Measurements from ENCODE around the gene RPN2.

The RPN2 gene

GRCh38 chr20:37234254-37234581 is 55.1 kb downstream of the RPN2 start:
- intact Hi-C loops (cut with DNase I) = no loop called here
- DNase-seq = no peak

DNA sequence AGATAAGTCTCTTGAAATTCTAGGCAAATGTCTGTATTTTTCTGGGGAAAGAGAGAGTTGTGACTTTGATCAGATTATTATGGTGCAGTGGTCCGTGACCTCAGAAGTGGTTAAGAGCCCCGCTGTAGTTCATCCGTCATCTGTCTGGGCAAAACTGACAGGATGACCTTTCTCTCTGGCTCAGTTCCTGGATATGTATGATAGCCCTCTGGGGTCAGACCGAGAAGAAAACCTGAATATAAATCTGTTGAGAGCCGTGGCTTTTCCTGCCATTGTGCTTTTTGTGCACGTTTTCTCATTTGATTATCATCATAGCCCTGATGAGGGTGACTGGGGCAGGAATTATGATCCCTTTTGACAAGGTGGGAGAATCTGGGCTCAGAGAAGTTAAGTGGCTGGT is 55.9 kb downstream of the RPN2 start:
- intact Hi-C loops (cut with DNase I) = no loop called here
- no peak for DNase-seq

DNA sequence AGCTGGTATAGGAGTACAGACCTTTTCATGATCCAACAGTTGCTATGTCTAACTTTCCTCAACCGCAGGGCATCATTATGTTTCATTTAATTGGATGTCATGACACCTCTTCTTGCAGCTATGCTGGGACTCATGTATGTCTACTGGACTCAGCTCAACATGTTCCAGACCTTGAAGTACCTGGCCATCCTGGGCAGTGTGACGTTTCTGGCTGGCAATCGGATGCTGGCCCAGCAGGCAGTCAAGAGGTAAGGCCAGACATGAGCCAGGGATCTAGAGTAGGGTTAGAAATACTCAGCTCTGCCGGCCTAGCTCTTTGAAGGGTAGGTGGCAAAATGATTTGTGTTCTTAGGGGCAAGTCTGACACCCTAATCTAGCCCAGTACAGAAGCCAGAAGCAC is 57.3 kb downstream of the RPN2 start:
- intact Hi-C loops (cut with DNase I) = no loop called here
- DNase-seq = peak in 1 of 42 donors; percentile 5

DNA sequence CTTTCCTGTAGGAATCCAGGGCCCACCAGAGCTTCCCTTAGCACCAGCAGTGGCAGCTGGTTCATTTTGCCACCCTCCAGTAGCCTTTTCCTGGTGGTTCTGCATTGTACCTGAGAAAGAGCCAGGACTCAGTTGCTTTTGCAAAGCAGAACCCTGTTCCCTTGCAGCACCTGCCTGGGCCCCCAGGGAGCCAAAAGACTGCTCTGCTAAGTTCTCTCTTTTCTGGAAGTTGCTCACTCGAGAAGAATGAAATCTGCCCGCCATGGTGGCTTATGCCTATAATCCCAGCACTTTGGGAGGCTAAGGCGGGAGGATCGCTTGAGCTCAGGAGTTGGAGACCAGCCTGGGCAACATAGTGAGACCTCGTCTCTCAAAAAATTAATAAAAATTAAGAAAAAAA is 58.5 kb downstream of the RPN2 start:
- intact Hi-C loops (cut with DNase I) = no loop called here
- peak in 1 of 42 donors; percentile 21 for DNase-seq

DNA sequence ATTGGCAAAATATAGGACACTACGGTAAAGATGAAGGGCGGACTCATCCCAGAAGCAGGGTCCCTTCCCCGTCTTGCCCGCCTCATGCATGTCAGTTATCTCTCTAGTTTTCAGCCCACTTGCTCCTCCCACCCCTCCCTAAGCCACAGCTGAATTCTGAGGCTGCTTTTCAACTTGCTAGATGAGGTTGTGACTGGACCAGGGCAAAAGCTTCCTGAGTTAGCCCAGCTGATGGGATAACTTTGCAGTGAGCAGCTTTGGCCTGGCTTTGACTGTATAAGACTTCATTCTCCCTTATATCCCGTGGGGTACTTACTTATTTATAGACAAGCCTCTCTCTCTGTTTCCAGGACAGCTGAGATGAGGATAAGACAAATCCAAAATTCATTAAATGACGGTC is 59.3 kb downstream of the RPN2 start:
- intact Hi-C loops (cut with DNase I) = no loop called here
- peak in 1 of 42 donors; percentile 26 for DNase-seq

DNA sequence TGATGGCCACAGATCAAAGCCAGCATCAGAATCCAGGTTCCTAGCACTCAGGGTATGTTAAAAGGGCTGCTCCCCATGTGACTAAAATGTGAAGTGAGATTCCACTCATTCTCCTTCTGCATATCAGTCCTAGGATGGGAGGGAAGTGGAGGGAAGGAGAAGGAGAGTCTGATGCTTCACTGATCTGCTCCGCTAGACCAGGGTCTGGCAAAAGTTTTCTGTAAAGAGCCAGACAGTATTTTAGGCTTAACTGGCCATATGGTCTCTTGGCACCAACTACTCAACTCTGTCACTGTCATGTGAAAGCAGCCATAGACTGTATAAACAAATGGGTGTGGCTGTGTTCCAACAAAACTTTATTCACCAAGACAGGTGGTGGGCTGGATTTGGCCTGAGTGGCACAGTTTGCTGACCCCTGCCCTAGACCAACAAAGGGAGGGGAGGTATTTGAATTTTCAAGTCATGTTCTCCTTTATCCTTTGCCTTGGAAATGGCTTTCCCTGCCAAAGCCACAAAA is 59.9 kb downstream of the RPN2 start:
- intact Hi-C loops (cut with DNase I) = no loop called here
- DNase-seq = peak in 1 of 42 donors; percentile 18

GRCh38 chr20:37240337-37241067 is 61.4 kb downstream of the RPN2 start:
- no peak for DNase-seq

DNA sequence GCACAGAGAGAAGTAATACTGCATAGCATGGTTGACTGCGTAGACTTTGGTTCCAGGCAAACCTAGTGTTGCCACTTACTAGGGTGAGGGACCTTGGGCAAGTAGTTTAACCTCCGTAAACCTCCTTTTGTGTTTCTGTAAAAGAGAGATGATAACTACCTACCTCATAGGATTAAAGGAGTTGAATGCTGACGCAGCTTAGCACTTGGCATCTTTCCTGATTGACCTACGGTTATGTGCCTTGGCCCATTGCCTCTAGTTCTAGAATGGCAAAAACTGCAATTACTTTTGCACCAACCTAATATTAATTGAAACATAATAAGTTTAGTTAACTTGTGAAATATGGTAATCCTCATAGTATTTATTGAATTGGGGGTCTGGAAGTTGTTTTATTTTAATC is 63.4 kb downstream of the RPN2 start:
- DNase-seq = no peak
- intact Hi-C loops (cut with DNase I) = no loop called here

More at GRCh38 chr20:37240337-37241067, 61.4 kb downstream of the RPN2 start:
- intact Hi-C loops (cut with DNase I) = no loop called here

- no peak for DNase-seq
- intact Hi-C loops (cut with DNase I) = no loop called here
Measured at GRCh38 chr20:37243076-37243936, 64.2 kb downstream of the RPN2 start.

DNA sequence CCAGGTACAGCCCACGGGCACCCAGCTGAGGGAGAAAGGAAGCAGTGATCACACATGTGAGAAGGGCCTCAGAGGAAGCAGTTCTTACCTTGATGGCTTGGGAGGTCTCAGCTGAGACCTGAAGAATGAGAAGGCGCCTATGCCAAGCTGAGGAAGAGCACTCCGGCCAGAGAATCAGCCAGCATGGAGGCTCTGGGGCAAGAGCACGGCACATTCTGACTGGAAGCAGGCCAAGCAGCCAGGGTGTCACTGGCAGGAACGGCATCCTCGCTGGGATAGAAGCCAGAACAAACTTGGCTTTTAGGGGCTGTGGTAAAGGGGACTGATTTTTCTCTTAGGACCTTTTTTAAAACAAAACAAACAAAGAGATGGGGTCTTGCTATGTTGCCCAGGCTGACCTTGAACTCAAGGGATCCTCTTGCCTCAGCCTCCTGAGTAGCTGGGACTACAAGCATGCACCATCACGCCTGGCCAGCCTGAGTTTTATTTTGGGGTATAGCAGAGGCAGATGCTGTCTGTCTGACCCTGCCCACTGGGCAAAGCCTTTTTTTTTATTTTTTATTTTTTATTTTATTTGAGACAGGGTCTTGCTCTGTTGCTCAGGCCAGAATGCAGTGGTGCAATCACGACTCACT is 64.9 kb downstream of the RPN2 start:
- intact Hi-C loops (cut with DNase I) = no loop called here

DNA sequence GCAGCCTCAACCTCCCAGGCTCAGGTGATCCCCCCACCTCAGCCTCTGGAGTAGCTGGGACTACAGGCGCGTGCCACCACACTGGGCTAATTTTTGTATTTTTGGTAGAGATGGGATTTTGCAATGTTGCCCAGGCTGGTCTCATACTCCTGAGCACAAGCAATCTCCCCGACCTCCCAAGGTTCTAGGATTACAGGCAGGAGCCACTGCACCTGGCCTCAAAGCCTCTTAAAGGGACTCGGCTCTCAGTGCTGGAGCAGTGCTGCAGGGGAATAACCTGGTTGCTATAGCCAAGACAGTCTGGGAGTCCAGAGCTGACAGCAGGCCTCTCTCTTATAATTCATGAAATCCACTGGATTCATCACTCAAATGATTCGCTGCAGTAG is 65.4 kb downstream of the RPN2 start:
- no peak for DNase-seq

More for the DNA sequence above, 64.9 kb downstream of the RPN2 start:
- peak in 10 of 42 donors; percentile 14 to 58 (median 26) for DNase-seq

DNA sequence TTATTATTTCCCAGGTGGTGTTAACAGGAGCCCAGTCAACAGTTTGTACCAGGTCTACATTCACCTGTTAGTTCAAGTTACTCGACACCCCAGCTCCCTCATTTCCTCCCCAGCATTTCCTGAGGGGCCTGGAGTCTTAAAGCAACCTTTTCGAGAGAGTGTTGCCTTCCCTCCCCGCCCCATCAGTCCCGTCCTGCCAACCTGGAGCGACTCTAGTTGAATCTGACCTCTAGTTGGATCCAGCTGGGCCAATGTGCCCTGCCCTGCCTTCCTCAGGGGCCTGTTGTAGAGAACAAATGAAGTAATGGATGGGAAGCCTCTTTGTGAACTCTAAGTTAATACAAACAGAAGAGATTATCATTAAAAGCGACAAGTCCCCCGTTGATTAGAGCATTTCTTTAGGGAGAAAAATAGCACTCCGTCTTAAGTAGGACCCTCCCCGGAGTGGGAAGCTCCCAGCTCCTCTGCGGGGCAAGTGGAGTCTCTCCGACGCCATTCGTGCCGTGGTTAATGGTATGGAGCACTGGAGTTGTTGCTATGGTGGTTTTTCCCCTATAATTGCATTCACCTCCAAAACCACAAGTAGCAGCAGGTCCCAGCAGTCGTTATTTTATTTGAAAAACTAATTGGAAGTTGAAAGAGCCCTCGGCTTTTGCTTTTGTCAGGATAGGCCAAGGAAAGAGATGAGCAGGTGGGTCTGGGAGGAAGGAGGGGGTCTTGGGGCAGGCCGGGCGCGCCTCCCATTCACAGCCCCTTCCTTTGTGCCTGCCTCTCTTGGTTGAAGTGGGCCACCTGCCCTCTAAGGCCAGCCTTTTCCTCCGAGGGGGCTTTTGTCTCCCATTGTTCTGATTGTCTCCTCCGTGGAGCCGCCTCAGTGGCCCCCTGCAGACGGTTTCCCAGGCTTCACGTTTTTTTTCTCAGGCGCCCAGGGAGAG is 66.4 kb downstream of the RPN2 start:
- intact Hi-C loops (cut with DNase I) = no loop called here
- DNase-seq = no peak

More for the DNA sequence above, 65.4 kb downstream of the RPN2 start:
- intact Hi-C loops (cut with DNase I) = no loop called here

- DNase-seq = no peak
- intact Hi-C loops (cut with DNase I) = no loop called here
Measured at GRCh38 chr20:37246736-37247135, 67.6 kb downstream of the RPN2 start.

GRCh38 chr20:37247547-37247946 is 68.4 kb downstream of the RPN2 start:
- no peak for DNase-seq
- intact Hi-C loops (cut with DNase I) = no loop called here

- no peak for DNase-seq
- intact Hi-C loops (cut with DNase I) = no loop called here
Measured at GRCh38 chr20:37249304-37249703, 70.2 kb downstream of the RPN2 start.

DNA sequence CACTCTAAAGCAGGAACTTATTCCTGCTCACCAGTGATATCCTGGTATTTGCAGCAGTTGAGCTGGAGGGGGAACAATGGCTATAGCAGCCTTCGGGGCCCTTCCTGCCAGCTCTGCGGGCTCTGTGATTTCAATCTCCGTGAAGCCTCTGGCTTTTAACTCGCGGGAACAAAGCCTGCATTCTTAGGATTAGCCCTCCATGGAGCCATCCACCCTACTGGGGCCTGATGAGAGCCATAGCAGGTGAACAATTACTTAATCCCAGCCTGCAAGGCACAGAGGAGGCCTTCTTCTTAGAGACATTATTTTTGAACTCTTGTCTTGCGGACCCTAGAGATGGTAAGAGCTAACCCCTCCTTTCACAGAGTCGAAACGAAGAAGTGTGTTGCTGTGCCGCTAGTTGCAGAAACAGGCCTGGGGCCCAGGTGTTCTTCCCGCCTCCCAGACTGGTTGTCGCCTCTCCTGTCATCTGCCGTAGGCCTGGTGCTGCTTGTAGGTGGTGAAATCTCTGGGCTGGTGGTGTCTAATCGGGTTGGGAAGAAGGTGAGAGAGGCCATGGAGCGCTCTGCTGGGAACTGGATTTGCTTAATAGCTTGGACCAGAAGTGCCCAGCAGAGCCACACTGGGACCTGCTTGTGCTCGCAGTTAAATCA is 72.8 kb downstream of the RPN2 start:
- DNase-seq = peak in 5 of 42 donors; percentile 15 to 34 (median 30)
- intact Hi-C loops (cut with DNase I) = no loop called here

- intact Hi-C loops (cut with DNase I) = no loop called here
- no peak for DNase-seq
Measured at GRCh38 chr20:37253087-37253486, 74.0 kb downstream of the RPN2 start.
